Measurements from ENCODE around the gene RACK1.
A peak's percentile ranks its signal among the peaks of the same experiment; 100 is the strongest.

The RACK1 gene

GRCh38 chr5:181193656-181194055, 50.0 kb downstream of the RACK1 start:
- no peak for DNase-seq

GRCh38 chr5:181192337-181193046, 51.2 kb downstream of the RACK1 start:
- no peak for DNase-seq

GRCh38 chr5:181191526-181192336, 52.0 kb downstream of the RACK1 start:
- peak; percentile 96 for DNase-seq

GRCh38 chr5:181190711-181191525, 52.8 kb downstream of the RACK1 start:
- peak; percentile 38 for DNase-seq

- DNase-seq, result no peak
Observed at GRCh38 chr5:181189962-181190710, 53.6 kb downstream of the RACK1 start.

GRCh38 chr5:181189363-181189961, 54.2 kb downstream of the RACK1 start:
- DNase-seq, result peak; percentile 56

- peak; percentile 74 for DNase-seq
Observed at GRCh38 chr5:181188700-181189362, 54.9 kb downstream of the RACK1 start.

- DNase-seq, result peak; percentile 35
Observed at GRCh38 chr5:181187500-181188213, 56.0 kb downstream of the RACK1 start.

GRCh38 chr5:181186986-181187499, 56.7 kb downstream of the RACK1 start:
- no peak for DNase-seq
